DOHH2 (cell line): ENCODE measurements around the gene WWP2.

ENCODE experiments used
- H3F3A ChIP-seq: fragments of 200-600 bp; sonication (generic), shearing (Covaris generic); 2 replicates; pipeline ENCODE4 v1.6.0; 2016; ENCODE audit warnings: antibody characterized with exemption, mild to moderate bottlenecking; ENCODE audit not compliant: control insufficient read depth, insufficient read depth
- H3K27ac ChIP-seq: fragments of 200-600 bp; sonication (generic); 2 replicates; pipeline ENCODE4 v1.5.1; 2014; ENCODE audit warnings: low read depth, mild to moderate bottlenecking, low read length, moderate library complexity
- H3K27me3 ChIP-seq: fragments of 200-600 bp; sonication (generic); 2 replicates; pipeline ENCODE4 v1.6.1; 2014; ENCODE audit warnings: mild to moderate bottlenecking, low read length, mixed read lengths; ENCODE audit not compliant: control insufficient read depth
- H3K36me3 ChIP-seq: fragments of 200-600 bp; sonication (generic); 2 replicates; pipeline ENCODE4 v1.6.1; 2014; ENCODE audit warnings: mild to moderate bottlenecking, low read length, moderate library complexity, mixed read lengths; ENCODE audit not compliant: control insufficient read depth
- H3K4me1 ChIP-seq: fragments of 200-600 bp; sonication (generic); 2 replicates; pipeline ENCODE4 v1.6.1; 2014; ENCODE audit warnings: mild to moderate bottlenecking, low read length, mixed read lengths; ENCODE audit not compliant: control insufficient read depth
- H3K4me2 ChIP-seq: fragments of 200-600 bp; sonication (generic); 2 replicates; pipeline ENCODE4 v1.6.0; 2014; ENCODE audit warnings: mild to moderate bottlenecking, low read length, moderate library complexity
- H3K4me3 ChIP-seq: fragments of 200-600 bp; sonication (generic); 2 replicates; pipeline ENCODE4 v1.5.1; 2014; ENCODE audit warnings: mild to moderate bottlenecking, low read length, mixed read lengths
- H3K79me2 ChIP-seq: fragments of 200-600 bp; sonication (generic); 2 replicates; pipeline ENCODE4 v1.6.1; 2014; ENCODE audit warnings: mild to moderate bottlenecking, low read length, mixed read lengths; ENCODE audit not compliant: control insufficient read depth
- H3K9me2 ChIP-seq: fragments of 200-600 bp; sonication (generic); replicated peaks from 2 replicates; pipeline ENCODE4 v1.6.1; 2014; ENCODE audit warnings: mild to moderate bottlenecking, low read length, mixed read lengths; ENCODE audit not compliant: control insufficient read depth
- H3K9me3 ChIP-seq: fragments of 200-600 bp; sonication (generic); 2 replicates; pipeline ENCODE4 v1.6.1; 2014; ENCODE audit warnings: antibody characterized with exemption, low read length, mixed read lengths; ENCODE audit not compliant: control insufficient read depth, insufficient read depth
- H4K20me1 ChIP-seq: fragments of 200-600 bp; sonication (generic); 2 replicates; pipeline ENCODE4 v1.6.0; 2014; ENCODE audit warnings: low read depth, mild to moderate bottlenecking, antibody characterized with exemption, low read length, moderate library complexity; ENCODE audit not compliant: control insufficient read depth, insufficient read depth
- EZH2phosphoT487 ChIP-seq: fragments of 200-600 bp; sonication (generic); IDR thresholded peaks from 2 replicates; pipeline ENCODE4 v1.6.1; 2017; ENCODE audit warnings: borderline replicate concordance, mild to moderate bottlenecking, antibody characterized with exemption, low read length, moderate library complexity, mixed read lengths
- TF ChIP-seq, protein P1 (sequence below): fragments of 200-600 bp; sonication (generic); IDR thresholded peaks from one replicate; pipeline ENCODE4 v1.5.1; 2014; ENCODE audit warnings: antibody characterized with exemption, mild to moderate bottlenecking, low read depth, low read length; ENCODE audit not compliant: poor library complexity, severe bottlenecking

WWP2 gene

DNA sequence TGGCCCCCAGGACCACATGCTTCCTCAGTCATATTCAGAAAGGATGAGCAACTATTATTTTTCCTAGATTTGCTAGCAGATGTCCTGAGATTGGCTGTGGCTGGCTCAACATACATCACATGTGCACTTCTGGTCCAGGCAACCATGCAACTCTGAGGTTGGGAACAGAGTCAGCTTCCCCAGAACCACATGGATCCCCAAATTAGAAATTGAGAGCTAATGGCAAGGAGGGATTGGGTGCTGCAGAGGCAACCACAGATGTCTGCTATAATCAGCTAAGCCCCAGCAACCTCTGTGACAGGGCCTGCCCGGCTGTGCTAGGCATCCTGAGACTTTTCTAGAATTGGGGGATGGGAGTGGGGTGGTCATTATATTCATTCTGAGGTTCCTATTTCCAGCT is 155.2 kb downstream of the WWP2 start:
- Histone ChIP-seq H3K9me3 (no peaks in the 10 kb centered on the region), H4K20me1 (no peaks in the 10 kb centered on the region), H3K4me1 (no peaks in the 10 kb centered on the region), H3K27me3 (no peaks in the 10 kb centered on the region), H3K79me2 (no peaks in the 10 kb centered on the region), H3K4me3 (no peak overlapping the region), H3K4me2 (no peak overlapping the region), H3K9me2 (no peaks in the 10 kb centered on the region), H3F3A (no peaks in the 10 kb centered on the region), H3K27ac (no peak overlapping the region), H3K36me3 (no peaks in the 10 kb centered on the region)
- TF ChIP-seq EZH2phosphoT487: no peak
- TF ChIP-seq, protein P1, sequence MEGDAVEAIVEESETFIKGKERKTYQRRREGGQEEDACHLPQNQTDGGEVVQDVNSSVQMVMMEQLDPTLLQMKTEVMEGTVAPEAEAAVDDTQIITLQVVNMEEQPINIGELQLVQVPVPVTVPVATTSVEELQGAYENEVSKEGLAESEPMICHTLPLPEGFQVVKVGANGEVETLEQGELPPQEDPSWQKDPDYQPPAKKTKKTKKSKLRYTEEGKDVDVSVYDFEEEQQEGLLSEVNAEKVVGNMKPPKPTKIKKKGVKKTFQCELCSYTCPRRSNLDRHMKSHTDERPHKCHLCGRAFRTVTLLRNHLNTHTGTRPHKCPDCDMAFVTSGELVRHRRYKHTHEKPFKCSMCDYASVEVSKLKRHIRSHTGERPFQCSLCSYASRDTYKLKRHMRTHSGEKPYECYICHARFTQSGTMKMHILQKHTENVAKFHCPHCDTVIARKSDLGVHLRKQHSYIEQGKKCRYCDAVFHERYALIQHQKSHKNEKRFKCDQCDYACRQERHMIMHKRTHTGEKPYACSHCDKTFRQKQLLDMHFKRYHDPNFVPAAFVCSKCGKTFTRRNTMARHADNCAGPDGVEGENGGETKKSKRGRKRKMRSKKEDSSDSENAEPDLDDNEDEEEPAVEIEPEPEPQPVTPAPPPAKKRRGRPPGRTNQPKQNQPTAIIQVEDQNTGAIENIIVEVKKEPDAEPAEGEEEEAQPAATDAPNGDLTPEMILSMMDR: no peak

DNA sequence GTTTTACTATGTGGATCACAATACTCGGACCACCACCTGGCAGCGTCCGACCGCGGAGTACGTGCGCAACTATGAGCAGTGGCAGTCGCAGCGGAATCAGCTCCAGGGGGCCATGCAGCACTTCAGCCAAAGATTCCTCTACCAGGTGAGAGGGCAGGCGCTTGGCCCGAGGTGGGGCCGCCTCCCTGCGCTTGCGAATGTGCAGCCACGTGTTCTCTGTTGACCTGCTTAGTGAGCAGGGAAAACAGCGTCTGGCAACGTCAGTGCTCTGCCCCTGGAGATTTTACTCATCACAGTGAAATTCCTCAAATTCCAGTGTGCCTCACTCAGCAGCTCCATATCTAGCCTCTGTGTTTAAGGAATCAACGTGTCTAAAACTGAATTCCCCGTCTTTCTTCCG is 155.6 kb downstream of the WWP2 start:
- no peaks in the 10 kb centered on the region for H3K4me1 ChIP-seq
- H3K9me2 ChIP-seq: no peaks in the 10 kb centered on the region
- no peaks in the 10 kb centered on the region for H4K20me1 ChIP-seq
- H3F3A ChIP-seq: no peaks in the 10 kb centered on the region
- H3K27me3 ChIP-seq: no peaks in the 10 kb centered on the region
- no peak for TF ChIP-seq EZH2phosphoT487
- TF ChIP-seq, protein P1: no peak
- no peaks in the 10 kb centered on the region for H3K9me3 ChIP-seq
- no peaks in the 10 kb centered on the region for H3K36me3 ChIP-seq
- no peak overlapping the region for H3K4me3 ChIP-seq
- H3K4me2 ChIP-seq: no peak overlapping the region
- no peaks in the 10 kb centered on the region for H3K79me2 ChIP-seq
- H3K27ac ChIP-seq: no peak overlapping the region

DNA sequence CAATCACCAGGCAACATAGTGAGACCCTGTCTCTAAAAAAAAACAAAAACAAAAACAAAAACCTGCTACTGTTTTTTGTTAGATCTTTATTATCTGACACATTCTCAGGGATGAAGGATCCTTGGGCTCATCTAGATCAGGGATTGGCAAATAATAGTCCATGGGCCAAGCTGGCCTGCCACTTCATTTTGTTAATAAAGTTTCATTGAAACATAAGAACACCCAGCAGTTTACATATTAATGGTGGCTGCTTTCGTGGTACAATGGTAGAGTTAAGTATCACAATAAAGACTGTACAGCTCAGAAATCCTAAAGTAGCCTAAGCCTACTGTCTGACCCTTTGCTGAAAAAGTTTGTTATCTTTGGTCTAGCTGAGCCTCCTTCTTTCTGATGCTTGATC is 156.1 kb downstream of the WWP2 start:
- Histone ChIP-seq H3K4me1 (no peaks in the 10 kb centered on the region), H4K20me1 (no peaks in the 10 kb centered on the region), H3K36me3 (no peaks in the 10 kb centered on the region), H3F3A (no peaks in the 10 kb centered on the region), H3K9me2 (no peaks in the 10 kb centered on the region), H3K27ac (no peak overlapping the region), H3K4me2 (no peak overlapping the region), H3K27me3 (no peaks in the 10 kb centered on the region), H3K4me3 (no peak overlapping the region), H3K79me2 (no peaks in the 10 kb centered on the region), H3K9me3 (no peaks in the 10 kb centered on the region)
- TF ChIP-seq EZH2phosphoT487: no peak
- TF ChIP-seq, protein P1: no peak

DNA sequence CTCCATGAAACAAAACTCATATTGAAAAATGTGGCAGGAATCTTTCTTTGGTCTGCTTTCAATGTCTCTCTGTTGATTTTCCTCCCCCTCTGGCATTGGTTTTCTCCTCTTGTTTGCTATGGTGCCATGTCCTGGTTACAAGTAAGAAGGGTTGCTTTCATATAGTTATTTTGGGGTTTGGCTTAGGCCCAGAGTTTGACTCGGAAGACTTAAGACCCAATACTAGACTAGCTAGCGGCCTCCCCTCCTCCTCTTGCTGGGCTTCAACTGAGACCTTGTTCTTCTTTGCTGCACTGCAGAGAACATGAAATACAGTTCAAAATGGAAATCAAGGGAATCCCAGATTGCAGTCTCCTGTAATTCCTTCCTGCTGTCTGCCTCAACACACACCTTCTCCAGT is 159.0 kb downstream of the WWP2 start:
- Histone ChIP-seq H3K79me2 (no peaks in the 10 kb centered on the region), H3K4me3 (no peak overlapping the region), H3F3A (no peaks in the 10 kb centered on the region), H3K27ac (no peak overlapping the region), H3K36me3 (no peaks in the 10 kb centered on the region), H4K20me1 (no peaks in the 10 kb centered on the region), H3K9me3 (no peaks in the 10 kb centered on the region), H3K27me3 (no peaks in the 10 kb centered on the region), H3K9me2 (no peaks in the 10 kb centered on the region), H3K4me1 (no peaks in the 10 kb centered on the region), H3K4me2 (no peak overlapping the region)
- TF ChIP-seq, protein P1: no peak
- no peak for TF ChIP-seq EZH2phosphoT487
